NCI-H510A (cell line): ENCODE results near the gene GLMN.
A peak's percentile ranks its signal among the peaks of the same experiment; 100 is the strongest.
"Not testable (repeated sequence)": the region's sequence is repeated elsewhere in the genome, so short reads cannot be mapped to it uniquely, and the experiment has no call there.

Source experiments
- DNase-seq: peaks from one replicate; lab custom pipeline; 2025; lab: John Stamatoyannopoulos, UW

The GLMN gene

GRCh38 chr1:92298213-92298572, 594 bp downstream of the GLMN start:
- no peak for DNase-seq

DNA sequence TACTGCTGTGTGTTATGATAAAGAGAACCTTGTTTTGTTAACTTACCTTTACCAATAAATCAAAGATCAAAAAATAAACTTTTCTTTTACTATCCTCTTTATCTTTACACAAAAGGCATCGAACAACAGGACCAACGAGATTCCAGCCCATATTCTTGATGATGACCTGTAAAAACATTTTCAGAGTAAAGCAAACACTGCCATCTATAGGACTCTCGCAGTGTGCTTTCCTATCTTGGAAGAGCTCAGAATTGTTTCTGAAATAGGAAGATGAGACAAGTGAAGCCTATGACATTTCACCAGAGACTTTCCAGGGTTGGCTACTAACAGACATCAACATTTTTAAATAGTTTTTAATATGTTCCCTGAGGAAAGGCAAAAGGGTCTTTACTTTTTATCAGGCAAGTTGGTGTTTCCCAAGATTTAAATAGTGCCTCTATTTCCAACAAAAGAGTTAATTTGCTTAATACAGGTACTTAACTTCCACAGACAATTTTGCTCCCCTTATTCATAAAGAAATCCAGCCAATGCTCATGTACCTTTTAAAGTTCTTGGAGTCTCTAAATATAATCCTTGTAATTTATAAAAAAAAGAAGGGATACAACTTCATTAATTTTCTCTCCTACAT, 7.3 kb downstream of the GLMN start:
- DNase-seq = peak; percentile 25

DNA sequence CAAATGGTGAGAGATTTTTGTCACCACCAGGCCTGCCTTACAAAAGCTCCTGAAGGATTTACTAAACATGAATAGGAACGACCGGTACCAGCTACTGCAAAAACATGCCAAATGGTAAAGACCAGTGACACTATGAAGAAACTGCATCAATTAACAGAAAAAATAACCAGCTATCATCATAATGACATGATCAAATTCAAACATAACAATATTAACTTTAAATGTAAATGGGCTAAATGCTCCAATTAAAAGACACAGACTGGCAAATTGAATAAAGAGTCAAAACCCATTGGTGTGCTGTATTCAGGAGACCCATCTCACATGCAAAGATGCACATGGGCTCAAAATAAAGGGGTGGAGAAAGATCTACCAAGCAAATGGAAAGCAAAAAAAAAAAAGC, 17.4 kb downstream of the GLMN start:
- DNase-seq = not testable (repeated sequence)

DNA sequence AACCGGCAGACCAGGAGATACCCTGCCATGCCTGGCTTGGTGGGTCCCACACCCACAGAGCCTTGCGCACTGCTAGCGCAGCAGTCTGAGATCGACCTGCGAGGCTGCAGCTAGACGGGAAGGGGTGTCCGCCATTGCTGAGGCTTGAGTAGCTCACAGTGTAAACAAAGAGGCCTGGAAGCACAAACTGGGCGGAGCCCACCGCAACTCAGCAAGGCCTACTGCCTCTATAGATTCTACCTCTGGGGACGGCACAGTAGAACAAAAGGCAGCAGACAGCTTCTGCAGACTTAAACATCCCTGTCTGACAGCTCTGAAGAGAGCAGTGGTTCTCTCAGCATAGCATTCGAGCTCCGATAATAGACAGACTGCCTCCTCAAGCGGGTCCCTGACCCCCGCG, 19.0 kb downstream of the GLMN start:
- not testable (repeated sequence) for DNase-seq

DNA sequence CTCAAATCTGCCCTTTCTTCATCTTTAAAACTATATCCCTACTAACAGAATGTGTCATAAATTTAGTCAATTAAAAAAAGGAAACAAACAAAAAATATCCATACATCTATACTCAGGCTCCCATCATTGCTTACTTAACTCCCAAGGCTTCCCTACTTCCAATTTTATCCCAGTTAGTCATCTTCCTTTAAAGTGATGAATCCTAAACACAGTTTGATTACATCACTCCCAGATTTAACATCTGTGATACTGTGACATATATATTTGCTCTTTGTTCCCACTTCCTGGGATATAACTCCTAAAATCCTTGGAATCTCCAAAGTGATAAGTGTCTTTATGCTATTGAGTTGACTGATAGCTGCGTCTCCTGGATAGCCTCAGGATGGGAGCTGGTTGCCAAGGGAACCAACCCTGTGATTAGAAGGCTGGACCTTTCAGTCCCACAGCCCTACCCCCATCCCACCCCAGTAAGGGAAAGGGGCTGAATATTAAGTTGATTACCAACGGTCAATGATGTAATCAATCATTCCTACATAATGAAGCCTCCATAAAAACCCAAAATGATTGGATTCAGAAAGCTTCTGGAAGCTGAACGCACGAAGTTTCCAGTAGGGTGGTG, 21.6 kb downstream of the GLMN start:
- DNase-seq = no peak

DNA sequence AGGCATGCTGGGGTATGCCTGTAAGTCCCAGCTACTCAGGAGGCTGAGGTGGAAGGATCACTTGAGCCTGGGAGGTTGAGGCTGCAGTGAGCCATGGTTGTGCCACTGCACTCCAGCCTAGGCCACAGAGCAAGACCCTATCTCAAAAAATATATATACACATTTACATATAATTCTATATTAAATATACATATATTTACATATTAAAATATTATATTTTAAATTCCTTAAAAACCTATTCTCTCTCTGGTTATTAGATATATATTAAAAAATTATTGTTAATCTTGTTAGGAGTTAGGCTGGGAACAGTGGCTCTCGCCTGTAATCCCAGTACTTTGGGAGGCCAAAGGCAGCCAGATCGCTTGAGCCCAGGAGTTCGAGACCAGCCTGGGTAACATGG, 22.7 kb downstream of the GLMN start:
- no peak for DNase-seq

GRCh38 chr1:92274939-92275338, 23.8 kb downstream of the GLMN start:
- DNase-seq = no peak

GRCh38 chr1:92273039-92273438, 25.7 kb downstream of the GLMN start:
- no peak for DNase-seq

GRCh38 chr1:92262516-92262915, 36.3 kb downstream of the GLMN start:
- DNase-seq = no peak

DNA sequence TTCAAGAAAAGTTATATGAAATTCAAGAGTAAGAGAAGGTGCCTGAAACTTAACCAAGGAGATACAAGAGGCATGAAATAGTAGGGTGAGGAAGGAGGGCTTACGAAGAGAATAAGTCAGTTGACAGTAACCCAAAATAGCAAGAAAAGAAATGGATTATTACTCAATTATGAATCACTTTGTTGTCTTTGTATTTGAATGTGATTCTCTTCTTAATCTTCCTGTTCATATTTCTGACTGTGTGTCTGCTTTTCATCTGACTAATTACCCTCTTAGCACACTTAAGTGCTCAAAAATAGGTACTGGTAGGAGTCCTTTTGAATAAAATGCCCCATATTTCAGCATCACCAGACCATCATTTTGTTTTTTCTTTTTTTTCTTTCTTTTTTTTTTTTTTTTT, 39.4 kb downstream of the GLMN start:
- DNase-seq = no peak

DNA sequence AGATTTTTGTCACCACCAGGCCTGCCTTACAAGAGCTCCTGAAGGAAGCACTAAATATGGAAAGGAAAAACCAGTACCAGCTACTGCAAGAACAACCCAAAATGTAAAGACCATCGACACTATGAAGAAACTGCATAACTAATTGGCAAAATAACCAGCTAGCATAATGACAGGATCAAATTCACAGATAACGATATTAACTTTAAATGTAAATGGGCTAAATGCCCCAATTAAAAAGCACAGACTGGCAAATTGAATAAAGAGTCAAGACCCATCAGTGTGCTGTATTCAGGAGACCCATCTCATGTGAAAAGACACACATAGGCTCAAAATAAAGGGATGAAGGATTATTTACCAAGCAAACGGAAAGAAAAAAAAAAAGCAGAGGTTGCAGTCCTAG, 44.1 kb downstream of the GLMN start:
- DNase-seq = not testable (repeated sequence)

- no peak for DNase-seq
These were observed 54.4 kb downstream of the GLMN start for GRCh38 chr1:92244376-92244775.

GRCh38 chr1:92240034-92240433, 58.8 kb downstream of the GLMN start:
- no peak for DNase-seq

GRCh38 chr1:92230736-92231135, 68.1 kb downstream of the GLMN start:
- DNase-seq = no peak

GRCh38 chr1:92228401-92228800, 70.4 kb downstream of the GLMN start:
- no peak for DNase-seq

GRCh38 chr1:92219028-92219427, 79.8 kb downstream of the GLMN start:
- DNase-seq = no peak

DNA sequence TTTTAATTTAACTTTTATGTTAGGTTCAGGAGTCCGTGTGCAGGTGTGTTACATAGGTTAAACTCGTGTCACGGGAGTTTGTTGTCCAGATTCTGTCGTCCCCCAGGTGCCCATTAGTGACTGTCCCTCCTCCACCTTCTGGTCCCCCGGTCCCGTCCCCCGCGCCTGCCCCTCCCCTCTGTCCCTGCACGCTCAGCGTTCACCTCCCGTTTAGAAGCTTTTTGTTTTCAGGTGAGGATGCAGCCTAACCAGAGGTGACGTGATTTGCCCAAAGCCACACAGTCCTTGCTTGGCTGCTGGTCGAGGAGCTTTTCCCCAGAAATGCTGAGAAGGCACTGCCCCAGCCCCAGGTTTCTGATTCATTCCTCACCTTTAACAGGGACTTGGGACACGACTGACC, 80.2 kb downstream of the GLMN start:
- no peak for DNase-seq

GRCh38 chr1:92217721-92218120, 81.1 kb downstream of the GLMN start, which contains the start of gene C1orf146:
Gene C1orf146, plus strand, starts transcription at chr1:92217915. Its CDS starts 13,506 bp downstream, at chr1:92231421.
- no peak for DNase-seq

- DNase-seq = no peak
These were observed 87.6 kb downstream of the GLMN start for GRCh38 chr1:92211166-92211565.

GRCh38 chr1:92210701-92211100, 88.1 kb downstream of the GLMN start:
- no peak for DNase-seq

DNA sequence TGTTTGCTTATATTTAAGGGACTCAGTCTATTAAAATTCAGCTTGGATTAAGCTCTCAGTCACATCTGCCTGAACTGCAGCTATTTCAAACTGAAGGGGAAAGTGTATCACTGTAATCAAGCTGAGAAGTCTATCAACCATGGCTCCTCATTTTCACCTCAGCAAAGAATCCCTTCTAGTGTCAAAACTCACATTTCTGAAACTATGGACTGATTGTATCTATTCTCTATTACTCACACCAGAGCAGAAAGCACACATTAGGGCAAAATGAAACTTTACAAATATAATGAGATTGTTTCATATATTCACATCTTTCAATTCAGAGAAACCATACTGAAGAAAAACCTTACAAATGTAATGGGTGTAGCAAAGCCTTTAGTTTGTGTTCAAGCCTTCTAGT, 95.7 kb downstream of the GLMN start:
- DNase-seq = no peak

GRCh38 chr1:92201973-92202372, 96.8 kb downstream of the GLMN start:
- no peak for DNase-seq
